HG03135 (cell line): ENCODE data around the gene RAPGEF2.
"Not testable (repeated sequence)": the region's sequence is repeated elsewhere in the genome, so short reads cannot be mapped to it uniquely, and the experiment has no call there.

ENCODE experiments used
- ATAC-seq: cut with Tn5 transposase; IDR thresholded peaks from one replicate; pipeline ENCODE4 v1.9.1; 2021; ENCODE audit warnings: mild to moderate bottlenecking, moderate library complexity; ENCODE audit not compliant: unreplicated experiment

The RAPGEF2 gene

GRCh38 chr4:159357350-159357749, 254.5 kb downstream of the RAPGEF2 start:
- ATAC-seq, result no peak

GRCh38 chr4:159358226-159358625, 255.3 kb downstream of the RAPGEF2 start:
- no peak for ATAC-seq

GRCh38 chr4:159360549-159360948, 257.7 kb downstream of the RAPGEF2 start:
- no peak for ATAC-seq

GRCh38 chr4:159363361-159363760, 260.5 kb downstream of the RAPGEF2 start:
- ATAC-seq, result no peak

GRCh38 chr4:159366966-159367780, 264.3 kb downstream of the RAPGEF2 start:
- ATAC-seq, result no peak

GRCh38 chr4:159367781-159368080, 264.9 kb downstream of the RAPGEF2 start:
- no peak for ATAC-seq

GRCh38 chr4:159368320-159368719, 265.4 kb downstream of the RAPGEF2 start:
- ATAC-seq, result no peak

GRCh38 chr4:159369256-159369655, 266.4 kb downstream of the RAPGEF2 start:
- no peak for ATAC-seq

GRCh38 chr4:159370286-159370685, 267.4 kb downstream of the RAPGEF2 start:
- no peak for ATAC-seq

- no peak for ATAC-seq
Observed at GRCh38 chr4:159374749-159375530, 272.1 kb downstream of the RAPGEF2 start.

GRCh38 chr4:159376289-159376688, 273.4 kb downstream of the RAPGEF2 start:
- no peak for ATAC-seq

GRCh38 chr4:159378056-159378616, 275.3 kb downstream of the RAPGEF2 start:
- ATAC-seq, result no peak

- not testable (repeated sequence) for ATAC-seq
Observed at GRCh38 chr4:159379064-159379463, 276.2 kb downstream of the RAPGEF2 start.

GRCh38 chr4:159379836-159380235, 277.0 kb downstream of the RAPGEF2 start:
- no peak for ATAC-seq

GRCh38 chr4:159382856-159383561, 280.1 kb downstream of the RAPGEF2 start:
- ATAC-seq, result no peak

- no peak for ATAC-seq
Observed at GRCh38 chr4:159383562-159383931, 280.7 kb downstream of the RAPGEF2 start.

GRCh38 chr4:159384017-159384416, 281.1 kb downstream of the RAPGEF2 start:
- no peak for ATAC-seq

- no peak for ATAC-seq
Observed at GRCh38 chr4:159384632-159385031, 281.8 kb downstream of the RAPGEF2 start.

- no peak for ATAC-seq
Observed at GRCh38 chr4:159386620-159387019, 283.7 kb downstream of the RAPGEF2 start.

- no peak for ATAC-seq
Observed at GRCh38 chr4:159389756-159390155, 286.9 kb downstream of the RAPGEF2 start.

GRCh38 chr4:159390648-159391047, 287.8 kb downstream of the RAPGEF2 start:
- no peak for ATAC-seq
